SK-N-MC (cell line): ENCODE measurements around the gene GOLT1A.

Experiments used
- EZH2 ChIP-seq: fragments of 200-600 bp; sonication (generic); IDR thresholded peaks from one replicate; pipeline ENCODE4 v1.6.1; 2017; ENCODE audit warnings: antibody characterized with exemption
- POLR2AphosphoS5 ChIP-seq: IDR thresholded peaks from 2 replicates; pipeline ENCODE4 v1.6.1; 2012; ENCODE audit warnings: mild to moderate bottlenecking, low read depth, low read length, borderline replicate concordance

GRCh38 chr1:204263254-204263910 lies 49.6 kb upstream of the GOLT1A start:
- TF ChIP-seq EZH2 (no peak), POLR2AphosphoS5 (no peak)
